Thyroid gland (tissue), 4 donors: Measurements from ENCODE around the gene SYNM.

ENCODE experiments used
- CTCF ChIP-seq, 6 experiments: fragments of 200-600 bp in 3 of 6; fragments of 450-650 bp in 3 of 6; sonication (generic) in 3 of 6; IDR thresholded peaks; one replicate each; pipeline ENCODE4 v1.5.1; 2016 to 2019; ENCODE audit warnings: antibody characterized with exemption in 6 of 6, mild to moderate bottlenecking in 2 of 6, inconsistent platforms in 1 of 6, moderate library complexity in 1 of 6
- POLR2A ChIP-seq, 2 donors: fragments of 450-650 bp; IDR thresholded peaks; one replicate each; pipeline ENCODE4 v1.6.1; 2017; ENCODE audit warnings: antibody characterized with exemption in 2 of 2, mild to moderate bottlenecking in 2 of 2, moderate library complexity in 1 of 2

GRCh38 chr15:99153026-99153535 is 48.2 kb downstream of the SYNM start:
- TF ChIP-seq CTCF (IDR thresholded peaks at IDR 0.05) (no peak), POLR2A (IDR thresholded peaks at IDR 0.05) (no peak)
